GM18873 (cell line): ENCODE measurements around the gene GPR179.
"Not testable (repeated sequence)": the region's sequence is repeated elsewhere in the genome, so short reads cannot be mapped to it uniquely, and the experiment has no call there.

Source experiments
- ATAC-seq: cut with Tn5 transposase; IDR thresholded peaks from one replicate; pipeline ENCODE4 v1.9.1; 2021; ENCODE audit warnings: mild to moderate bottlenecking, moderate library complexity, moderate number of reproducible peaks; ENCODE audit not compliant: unreplicated experiment, low FRiP score

The GPR179 gene

DNA sequence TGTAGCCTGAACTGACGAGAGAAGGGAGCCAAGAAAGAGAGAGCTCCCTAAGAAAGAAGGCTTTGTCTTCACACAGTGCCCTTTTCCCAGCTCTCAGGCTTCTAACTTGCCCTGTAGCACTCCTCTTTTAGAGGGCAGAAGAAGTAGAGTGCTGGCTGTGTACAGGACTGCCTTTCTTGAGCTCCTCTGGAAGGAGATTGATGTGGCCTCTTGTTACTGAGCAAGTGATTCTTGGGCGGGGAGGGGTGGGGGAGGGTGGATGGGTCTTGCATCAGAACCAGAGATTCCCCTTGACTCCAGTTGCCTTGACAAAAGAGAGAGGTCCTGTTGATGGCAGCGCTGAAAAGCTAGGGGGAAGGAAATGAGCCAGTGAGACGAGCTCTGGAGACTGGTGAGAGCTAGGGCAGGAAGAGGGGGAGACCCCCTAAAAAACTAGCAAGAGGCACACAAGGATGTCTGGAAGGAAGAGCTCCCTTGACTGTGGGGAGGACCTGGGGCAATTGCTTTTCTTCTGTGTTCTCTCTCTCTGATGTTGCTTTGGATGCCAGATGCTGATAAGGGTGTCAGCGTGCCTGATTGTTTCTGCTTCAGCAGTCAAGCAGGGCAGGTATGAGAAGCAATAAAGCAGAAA lies 18.4 kb downstream of the GPR179 start:
- no peak for ATAC-seq

DNA sequence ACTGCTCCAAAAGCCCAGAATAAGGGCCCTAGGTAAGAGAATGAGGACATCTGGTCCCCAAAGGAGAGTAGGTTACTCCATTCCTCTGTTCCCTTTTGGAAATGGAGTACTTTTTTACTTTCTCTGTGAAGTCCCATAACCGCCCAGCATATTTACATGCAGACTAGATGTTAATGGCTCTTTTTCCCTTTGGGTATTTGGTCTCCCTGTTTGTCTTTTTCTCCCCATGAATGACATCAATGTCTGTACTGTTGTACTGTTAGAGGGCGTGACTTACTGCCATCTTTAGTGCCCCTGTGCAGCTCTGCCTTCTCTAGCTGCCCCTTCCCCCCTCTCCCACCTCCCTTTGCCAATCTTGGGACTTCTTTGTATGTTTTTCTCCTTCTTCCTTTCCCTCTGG lies 19.0 kb downstream of the GPR179 start:
- ATAC-seq, result no peak

DNA sequence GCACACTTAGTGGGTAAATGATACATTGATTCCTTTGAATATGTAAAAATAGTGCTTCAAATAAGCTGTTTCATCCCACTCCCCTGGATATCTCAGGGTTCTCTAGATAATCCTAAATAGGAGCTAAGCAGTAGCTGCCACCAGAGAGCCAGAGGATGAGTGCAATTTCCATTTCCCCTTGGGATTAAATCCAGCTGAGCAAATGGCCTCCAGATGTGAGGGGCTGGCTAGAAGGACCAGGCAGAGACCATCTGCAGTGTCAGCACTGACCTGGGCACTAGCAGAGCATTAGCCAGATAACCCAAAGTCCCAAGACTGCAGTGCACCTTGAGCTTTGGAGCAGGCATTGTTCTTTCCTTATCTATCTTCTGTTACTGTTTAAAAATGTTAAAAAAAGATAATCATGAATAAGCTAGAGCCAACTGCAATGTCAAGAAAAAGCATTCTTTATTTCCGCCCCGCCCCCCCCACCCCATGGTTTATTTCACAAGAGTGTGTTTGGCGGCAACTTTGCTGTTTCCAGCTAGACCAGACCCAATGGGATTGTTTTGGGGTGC lies 19.5 kb downstream of the GPR179 start:
- ATAC-seq, result no peak

DNA sequence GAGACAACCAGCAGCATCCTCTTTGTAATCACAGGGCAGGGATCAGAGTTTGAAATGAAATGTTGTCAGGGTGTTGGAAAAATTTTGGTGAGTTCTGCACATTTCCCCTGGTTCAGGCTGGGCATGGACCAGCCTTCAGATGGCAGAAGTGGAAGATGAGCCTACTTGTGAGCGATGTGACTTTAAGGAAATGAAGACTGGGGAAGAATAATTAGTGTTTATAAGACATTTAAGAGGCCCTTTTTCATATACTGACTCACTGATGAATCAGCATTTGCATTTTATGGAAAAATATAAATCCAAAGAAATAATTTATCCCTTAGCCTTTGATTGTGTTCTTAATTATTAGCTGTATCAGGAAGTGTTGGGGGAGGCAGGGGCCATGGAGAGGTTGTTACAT lies 20.9 kb downstream of the GPR179 start:
- no peak for ATAC-seq

DNA sequence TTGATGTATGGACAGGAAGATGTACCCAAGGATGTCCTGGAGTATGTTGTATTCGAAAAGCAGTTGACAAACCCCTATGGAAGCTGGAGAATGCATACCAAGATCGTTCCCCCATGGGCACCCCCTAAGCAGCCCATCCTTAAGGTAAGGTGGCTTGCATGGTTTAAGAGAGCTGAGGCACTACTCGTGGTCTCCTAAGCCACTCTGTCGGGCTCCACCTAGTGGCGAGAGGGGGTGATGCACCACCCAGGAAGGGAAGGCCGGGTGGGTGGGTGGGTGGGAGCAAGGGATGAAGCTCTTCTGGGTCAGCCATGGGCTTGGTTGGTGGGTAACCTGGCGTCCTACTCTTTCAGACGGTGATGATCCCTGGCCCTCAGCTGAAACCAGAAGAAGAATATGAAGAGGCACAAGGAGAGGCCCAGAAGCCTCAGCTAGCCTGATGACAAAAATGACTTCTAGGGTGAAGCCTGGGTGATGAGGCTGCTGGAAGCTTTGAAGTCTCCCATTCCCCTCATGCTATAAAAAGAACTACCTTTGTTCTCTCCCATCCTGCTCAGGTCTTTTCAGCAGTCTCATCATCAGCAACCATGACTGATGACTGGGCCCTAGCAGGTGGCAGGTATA lies 21.5 kb downstream of the GPR179 start:
- no peak for ATAC-seq

DNA sequence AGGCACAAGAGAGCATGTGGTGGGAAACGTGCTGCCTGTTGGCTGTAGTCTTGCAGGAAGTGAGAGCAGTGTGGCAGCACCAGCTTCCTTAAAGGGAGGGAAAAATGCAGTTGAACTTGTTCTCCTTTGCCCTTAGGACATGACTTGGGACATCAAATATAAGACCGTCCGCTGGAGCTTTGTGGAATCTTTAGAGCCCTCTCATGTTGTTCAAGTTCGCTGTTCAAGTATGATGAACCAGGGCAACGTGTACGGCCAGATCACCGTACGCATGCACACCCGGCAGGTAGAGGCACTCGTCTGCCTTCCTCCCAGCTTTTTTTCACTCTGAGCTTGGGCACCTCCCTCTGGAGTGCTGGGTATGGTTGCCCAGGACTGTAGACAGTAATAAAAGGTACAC lies 23.3 kb downstream of the GPR179 start:
- ATAC-seq, result no peak

DNA sequence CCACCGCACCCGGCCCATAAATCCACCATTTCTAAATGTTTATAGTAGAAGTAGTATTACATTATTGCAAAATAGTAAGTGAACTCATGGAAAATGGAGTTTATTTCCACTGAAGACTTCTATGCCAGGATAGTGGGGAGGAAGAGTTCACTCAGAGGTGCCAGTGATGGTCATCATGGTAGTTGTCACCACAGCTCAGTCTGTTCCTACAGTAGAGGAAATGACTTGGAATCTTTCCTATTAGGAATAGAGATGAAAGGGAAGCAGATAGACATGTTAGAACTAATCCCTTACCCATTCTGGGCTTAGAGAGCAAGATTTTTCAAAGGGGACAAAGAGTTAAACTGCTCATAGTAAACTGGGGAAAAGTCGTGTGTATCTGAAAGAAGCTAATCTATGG lies 26.7 kb downstream of the GPR179 start:
- no peak for ATAC-seq

DNA sequence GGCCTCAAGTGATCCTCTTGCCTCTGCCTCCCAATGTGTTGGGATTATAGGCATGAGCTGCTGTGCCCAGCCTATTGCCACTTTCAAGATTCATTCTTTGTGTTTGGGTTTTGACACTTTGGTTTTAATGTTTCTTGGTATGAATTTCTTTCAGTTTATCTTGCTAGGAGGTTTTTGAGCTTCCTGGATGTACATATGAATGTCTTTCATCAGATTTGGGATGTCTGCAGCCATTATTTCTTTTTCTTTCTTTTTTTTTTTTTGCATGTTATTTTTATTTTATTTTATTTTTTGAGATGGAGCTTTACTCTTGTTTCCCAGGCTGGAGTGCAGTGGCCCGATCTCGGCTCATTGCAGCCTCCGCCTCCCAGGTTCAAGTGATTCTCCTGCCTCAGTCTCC lies 28.3 kb downstream of the GPR179 start:
- no peak for ATAC-seq

DNA sequence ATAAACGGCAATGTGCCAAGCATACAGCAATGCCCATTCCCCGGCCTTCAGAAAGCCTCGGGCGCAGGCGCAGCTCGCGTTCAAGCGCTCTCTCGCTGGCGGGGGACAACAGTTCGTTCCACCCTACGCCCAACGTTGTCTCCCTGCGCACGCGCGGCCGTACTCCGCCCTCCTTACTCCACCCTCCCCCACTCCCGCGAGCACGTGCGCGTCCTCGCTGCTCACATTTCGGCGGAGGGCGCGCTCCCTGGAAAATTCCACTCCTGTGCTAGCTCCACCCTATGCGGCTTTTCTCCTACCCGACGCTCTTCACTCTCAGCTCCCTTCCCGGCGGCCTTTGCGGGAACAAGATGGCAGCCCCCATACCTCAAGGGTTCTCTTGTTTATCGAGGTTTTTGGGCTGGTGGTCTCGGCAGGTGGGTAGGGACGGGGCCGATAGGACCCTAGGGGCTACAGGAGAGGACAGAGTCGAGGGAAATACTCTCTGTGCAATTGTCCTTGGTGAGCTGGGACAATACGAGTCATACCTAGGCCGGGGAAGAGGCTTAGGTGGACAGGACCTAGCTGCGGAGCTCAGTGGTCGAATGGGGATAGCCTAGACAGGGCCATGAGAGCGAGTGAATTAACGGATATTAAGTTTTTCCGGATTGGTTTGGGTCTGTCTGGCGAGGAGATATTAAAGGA lies 46.8 kb downstream of the GPR179 start, which contains the start of gene MRPL45:
TSS of gene MRPL45 (plus strand) at position 335 of the 684 bp plus-strand sequence. CDS start at position 351, 16 bp downstream.
- ATAC-seq, result peak; percentile 84

DNA sequence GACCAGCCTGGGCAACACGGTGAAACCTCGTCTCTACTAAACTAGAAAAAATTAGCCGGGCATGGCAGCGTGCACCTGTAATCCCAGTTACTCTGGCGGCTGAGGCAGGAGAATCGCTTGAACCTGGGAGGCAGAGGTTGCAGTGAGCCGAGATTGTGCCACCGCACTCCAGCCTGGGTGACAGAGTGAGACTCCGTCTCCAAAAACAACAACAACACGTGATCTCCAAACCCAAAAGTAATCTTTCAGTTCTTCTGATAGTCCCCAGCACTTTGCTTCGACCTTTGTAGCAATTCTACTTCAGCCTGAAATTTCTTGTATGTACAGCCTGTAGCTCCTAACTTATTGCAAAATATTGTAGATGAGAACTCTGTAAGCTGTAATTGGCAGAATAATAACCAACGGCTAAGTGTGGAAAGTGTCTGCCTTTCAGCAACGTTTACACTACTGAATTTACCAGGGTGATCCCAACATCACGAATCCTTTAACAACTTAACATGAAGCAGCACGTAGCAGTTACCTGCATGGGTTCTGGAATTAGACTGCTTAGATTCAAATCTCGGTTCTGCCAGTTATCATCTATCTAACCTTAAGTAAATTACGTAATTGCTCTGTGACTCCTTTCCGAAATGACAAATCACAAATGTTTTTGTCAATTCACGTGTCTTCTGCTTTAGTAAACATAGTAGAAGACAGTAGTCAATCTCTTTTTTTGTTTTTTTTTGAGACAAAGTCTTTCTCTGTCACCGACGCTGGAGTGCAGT lies 48.0 kb downstream of the GPR179 start:
- ATAC-seq, result not testable (repeated sequence)

DNA sequence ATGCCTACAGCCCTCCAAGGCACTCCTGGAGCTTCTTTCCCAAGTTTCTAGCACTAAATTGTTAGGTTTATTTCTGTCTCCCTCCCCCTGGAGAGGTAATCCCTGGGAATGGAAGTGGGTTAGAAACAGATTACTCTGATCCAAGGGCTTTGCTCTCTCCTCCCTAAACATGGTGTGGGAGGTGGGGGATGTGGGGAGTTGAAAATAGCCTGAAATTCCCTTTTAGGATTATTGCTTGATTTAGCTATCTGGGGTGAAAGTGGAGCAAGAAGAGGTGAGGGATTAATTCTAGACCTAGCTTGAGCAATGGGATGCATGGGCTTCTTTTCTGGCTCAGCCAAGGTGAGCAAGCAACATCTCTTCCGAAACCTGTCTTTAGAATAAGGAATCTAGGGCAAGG lies 54.0 kb downstream of the GPR179 start:
- ATAC-seq, result not testable (repeated sequence)

DNA sequence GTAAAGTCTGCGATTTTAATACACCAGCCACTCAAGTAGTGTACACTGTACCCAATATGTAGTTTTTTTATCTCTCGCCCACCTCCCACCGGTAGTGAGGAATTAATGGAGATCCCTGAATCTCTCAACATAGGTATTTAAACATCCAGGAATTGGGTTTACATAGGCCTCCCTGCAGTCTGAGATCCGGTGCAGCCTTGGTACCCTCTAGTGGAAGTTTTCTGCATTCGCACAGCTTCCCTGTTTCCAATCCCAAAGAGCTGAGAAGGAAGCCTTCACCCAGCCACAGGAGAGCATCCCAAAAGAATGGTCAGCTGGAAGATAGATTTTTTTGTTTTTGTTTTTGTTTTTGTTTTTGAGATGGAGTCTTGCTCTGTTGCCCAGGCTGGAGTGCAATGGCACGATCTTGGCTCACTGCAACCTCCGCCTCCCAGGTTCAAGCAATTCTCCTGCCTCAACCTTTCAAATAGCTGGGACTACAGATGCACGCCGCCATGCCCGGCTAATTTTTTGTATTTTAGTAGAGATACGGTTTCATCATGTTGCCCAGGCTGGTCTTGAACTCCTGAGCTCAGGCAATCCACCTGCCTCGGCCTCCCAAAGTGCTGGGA lies 55.4 kb downstream of the GPR179 start:
- ATAC-seq, result not testable (repeated sequence)

DNA sequence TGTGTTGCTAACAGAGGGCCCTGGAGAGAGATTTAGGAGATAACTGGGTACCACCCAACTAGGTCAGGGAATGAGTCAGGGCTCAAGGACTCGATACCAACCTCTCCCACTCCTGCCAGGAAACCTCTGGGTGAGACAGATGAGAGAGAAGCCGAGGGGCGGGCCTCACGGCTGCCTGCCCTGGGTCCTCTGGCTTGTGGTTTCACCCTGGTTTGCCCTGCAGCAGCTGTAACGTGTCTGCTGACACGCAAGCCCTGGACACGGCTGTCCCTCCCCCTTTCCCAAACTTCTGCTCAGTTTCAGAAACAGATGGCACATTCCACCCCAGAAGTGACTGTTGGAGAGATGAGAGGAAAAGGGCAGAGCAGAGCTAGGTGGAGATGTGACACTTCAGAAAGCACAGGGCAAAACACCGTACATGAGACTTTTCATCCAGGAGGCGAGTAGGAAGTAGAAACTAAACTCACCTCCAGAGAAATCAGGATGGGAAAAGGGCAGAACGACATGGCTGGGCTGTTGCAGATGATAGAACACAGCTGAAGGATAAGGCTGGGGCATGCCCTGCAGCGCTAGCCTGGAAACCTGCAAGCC lies 57.2 kb downstream of the GPR179 start:
- ATAC-seq, result not testable (repeated sequence)

DNA sequence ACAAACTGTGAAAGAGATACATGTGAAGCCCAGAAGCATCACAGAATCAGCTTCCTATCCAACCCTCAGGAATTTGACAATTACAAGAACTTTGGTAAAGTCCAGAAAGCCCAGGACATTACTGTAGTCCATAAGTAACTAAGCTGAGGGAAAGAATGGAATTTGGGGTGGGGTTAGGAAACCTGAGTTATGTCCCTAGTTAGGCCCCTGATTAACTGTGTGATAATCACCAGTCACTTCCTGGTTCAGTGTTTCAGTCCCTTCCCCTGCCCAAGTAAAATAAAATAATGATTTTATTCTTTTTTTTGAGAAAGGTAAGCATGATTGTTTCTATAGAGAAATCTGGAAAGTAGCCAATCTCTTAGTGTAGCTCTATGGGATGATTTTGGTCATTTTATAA lies 57.8 kb downstream of the GPR179 start:
- ATAC-seq, result not testable (repeated sequence)
